CD1c-positive myeloid dendritic cell (primary cell): ENCODE results near the gene P4HA1.

Source experiments
- DNase-seq: peaks from one replicate; pipeline ENCODE4 v3.0.0-alpha.2; 2016; ENCODE audit errors: extremely low spot score

P4HA1 gene

GRCh38 chr10:72981028-72981881 is 115.4 kb downstream of the P4HA1 start:
- DNase-seq = no peak

GRCh38 chr10:72980348-72980747 is 116.3 kb downstream of the P4HA1 start:
- DNase-seq = no peak

GRCh38 chr10:72979709-72980108 is 117.0 kb downstream of the P4HA1 start:
- no peak for DNase-seq

GRCh38 chr10:72976886-72977285 is 119.8 kb downstream of the P4HA1 start:
- DNase-seq = no peak
